Large intestine (tissue), 3 donors: ENCODE data around the gene WNT9A. TPM values are rescaled to one million over a fixed set of nuclear protein-coding genes. Genes with fewer than 3 reads are reported as not detected.
"Not testable (repeated sequence)": the region's sequence is repeated elsewhere in the genome, so short reads cannot be mapped to it uniquely, and the experiment has no call there.

Experiments used
- DNase-seq, 2 donors: peaks; one replicate each; pipeline versions ENCODE4 v3.0.0 to v3.0.0-alpha.2; 2013
- H3K27ac ChIP-seq: one replicate; pipeline ENCODE4 v1.5.1; 2013; ENCODE audit warnings: low read length
- H3K27me3 ChIP-seq: 2 replicates; pipeline ENCODE4 v1.6.1; 2013; ENCODE audit warnings: low read length; ENCODE audit not compliant: control insufficient read depth, insufficient read depth
- H3K36me3 ChIP-seq: 2 replicates; pipeline ENCODE4 v1.6.1; 2013; ENCODE audit warnings: low read length; ENCODE audit not compliant: control insufficient read depth, insufficient read depth
- H3K4me1 ChIP-seq: one replicate; pipeline ENCODE4 v1.6.1; 2013; ENCODE audit warnings: low read length; ENCODE audit not compliant: control insufficient read depth, insufficient read depth
- H3K4me3 ChIP-seq: one replicate; pipeline ENCODE4 v1.5.1; 2013; ENCODE audit warnings: low read length
- H3K9me3 ChIP-seq: one replicate; pipeline ENCODE4 v1.6.1; 2013; ENCODE audit warnings: mild to moderate bottlenecking, low read depth, low read length, moderate library complexity; ENCODE audit not compliant: control insufficient read depth
- WGBS: methylation state at CpG from one replicate; pipeline ENCODE4 v1.1.5; 2013; ENCODE audit warnings: low lambda C conversion rate; ENCODE audit not compliant: insufficient coverage; 5-methylcytosine and 5-hydroxymethylcytosine counted together
- polyA plus RNA-seq: library from polyadenylated mRNA; unstranded; fragments of 120-200 nt; gene quantifications from one replicate; pipeline ENCODE4 v1.2.1, GENCODE V29; 2013

Gene WNT9A
- polyA plus RNA-seq, 1 donor = 5.1 TPM

GRCh38 chr1:227886993-227887696 lies 60.6 kb downstream of the WNT9A start:
- Histone ChIP-seq H3K27me3 (peaks cover 12% of the 10 kb centered on the region), H3K9me3 (no peaks in the 10 kb centered on the region), H3K36me3 (no peaks in the 10 kb centered on the region), H3K4me1 (peaks cover 16% of the 10 kb centered on the region), H3K4me3 (peak overlapping the region; percentile 39), H3K27ac (peak overlapping the region; percentile 73)
- no CpG with 5 or more reads among the region's 30 CpGs for WGBS
- peak; percentile 62 to 69 for DNase-seq

DNA sequence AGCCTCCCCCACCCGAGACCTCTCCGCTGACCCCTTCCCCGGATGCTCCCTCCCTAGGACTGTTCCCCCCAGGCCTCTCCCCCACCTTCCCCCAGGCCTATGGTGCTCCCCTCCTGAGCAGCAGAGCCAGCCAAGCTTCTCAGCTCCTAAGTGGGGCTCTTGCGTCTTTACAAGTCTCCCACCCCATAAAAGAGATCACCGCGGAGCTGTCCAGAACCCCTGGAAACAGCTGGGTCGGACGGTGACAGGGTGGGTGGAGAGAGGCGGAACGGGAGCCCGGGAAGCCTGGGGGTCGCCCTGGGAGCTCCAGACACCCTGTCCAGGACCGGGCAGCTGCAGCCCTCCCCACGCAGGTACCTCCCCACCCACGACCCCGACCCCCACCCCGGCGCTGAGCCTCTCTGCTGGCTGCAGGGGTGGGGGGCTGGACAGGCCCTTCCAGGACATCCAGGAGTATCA lies 61.2 kb downstream of the WNT9A start:
- H3K36me3 ChIP-seq = no peaks in the 10 kb centered on the region
- no peaks in the 10 kb centered on the region for H3K9me3 ChIP-seq
- H3K27me3 ChIP-seq = peaks cover 12% of the 10 kb centered on the region
- DNase-seq = peak in 1 of 2 donors; percentile 26
- peak overlapping the region; percentile 39 for H3K4me3 ChIP-seq
- H3K4me1 ChIP-seq = peaks cover 16% of the 10 kb centered on the region
- peak overlapping the region; percentile 45 for H3K27ac ChIP-seq
- WGBS = no CpG with 5 or more reads among the region's 18 CpGs

DNA sequence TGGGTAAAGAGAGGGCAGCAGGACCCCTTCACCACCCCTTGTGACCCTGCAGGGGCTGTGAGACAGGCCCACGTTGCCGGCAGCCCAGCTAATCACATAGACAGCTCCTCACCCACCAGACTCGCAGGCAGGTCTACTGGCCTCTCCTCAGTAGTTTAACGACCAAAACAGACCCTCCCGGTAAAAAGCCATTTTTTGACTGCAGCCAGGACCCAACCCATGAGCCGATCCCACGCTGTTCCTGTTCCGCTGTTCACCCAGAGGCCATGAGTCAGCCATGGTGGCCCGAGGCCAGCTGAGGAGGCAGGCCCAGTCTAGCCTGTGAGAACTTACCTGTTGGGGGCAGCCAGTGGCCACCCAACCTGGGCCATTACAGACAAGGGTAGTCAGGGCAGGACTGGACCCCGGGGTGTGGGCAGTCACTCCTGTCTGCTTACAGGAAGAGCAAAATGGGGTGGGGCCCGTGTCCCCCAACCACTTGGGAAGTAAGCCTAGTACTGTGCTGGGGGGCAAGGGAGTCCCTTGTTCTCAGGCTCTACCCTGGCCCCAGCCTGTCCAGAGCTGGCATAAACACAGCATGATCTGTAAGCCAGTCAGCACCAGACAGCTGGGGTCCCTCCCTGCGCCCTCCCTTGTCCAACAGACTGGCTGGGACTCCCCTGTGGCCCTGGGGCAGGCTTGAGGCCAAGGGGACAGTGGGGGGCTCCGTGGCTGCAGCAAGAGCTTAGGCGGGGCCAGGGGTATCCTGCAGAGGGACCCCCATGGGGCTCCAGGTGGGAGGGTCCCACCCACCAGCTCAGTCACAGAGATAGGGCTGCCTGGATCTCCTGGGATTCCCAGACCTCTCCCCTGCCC lies 61.9 kb downstream of the WNT9A start:
- Histone ChIP-seq H3K27me3 (peaks cover 12% of the 10 kb centered on the region), H3K27ac (peak overlapping the region; percentile 45), H3K4me1 (peaks cover 16% of the 10 kb centered on the region), H3K36me3 (no peaks in the 10 kb centered on the region), H3K4me3 (no peak overlapping the region), H3K9me3 (no peaks in the 10 kb centered on the region)
- no CpG with 5 or more reads among the region's 14 CpGs for WGBS
- no peak for DNase-seq

GRCh38 chr1:227885135-227885647 lies 62.5 kb downstream of the WNT9A start:
- no CpG with 5 or more reads among the region's 8 CpGs for WGBS
- Histone ChIP-seq H3K27ac (no peak overlapping the region), H3K9me3 (no peaks in the 10 kb centered on the region), H3K36me3 (no peaks in the 10 kb centered on the region), H3K4me3 (no peak overlapping the region), H3K27me3 (peaks cover 14% of the 10 kb centered on the region), H3K4me1 (peaks cover 16% of the 10 kb centered on the region)
- DNase-seq = no peak

DNA sequence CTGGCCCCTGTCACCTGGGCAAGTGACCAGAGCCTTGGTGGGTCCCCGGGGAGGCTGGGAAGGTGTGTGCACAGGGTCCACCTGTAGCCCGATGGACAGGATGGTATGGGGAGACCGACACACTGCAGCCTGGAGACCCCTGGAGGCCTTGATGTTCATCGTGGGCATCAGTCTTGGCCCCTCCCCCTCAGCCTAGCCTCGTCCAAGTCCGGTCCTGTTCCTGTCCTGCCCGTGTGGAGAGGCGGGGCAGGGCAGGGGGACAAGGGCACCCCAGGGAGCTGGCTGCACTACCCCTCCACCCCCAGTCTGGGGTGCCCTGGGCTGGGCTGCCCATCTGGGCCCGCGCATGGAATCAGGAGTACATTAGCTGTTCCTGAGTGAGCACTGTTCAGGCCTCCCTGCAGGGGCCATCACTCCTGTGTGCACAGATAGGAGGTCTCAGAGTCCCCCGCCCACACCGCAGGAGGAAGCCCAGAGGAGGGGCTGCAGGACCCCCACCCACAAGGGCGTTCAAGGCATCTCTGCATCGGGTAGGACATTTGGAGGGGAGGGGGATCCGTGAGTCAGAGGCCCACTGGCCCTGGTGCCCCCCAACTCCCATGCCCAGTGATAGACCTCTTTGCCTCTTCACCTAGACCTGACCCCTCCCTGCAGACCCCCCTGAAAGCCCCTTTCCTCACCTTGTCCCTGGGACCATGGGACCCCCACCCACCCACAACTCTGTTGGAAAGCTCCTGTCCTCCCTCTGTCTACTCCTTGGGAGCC lies 63.2 kb downstream of the WNT9A start:
- no peak for DNase-seq
- H3K27ac ChIP-seq = no peak overlapping the region
- no peaks in the 10 kb centered on the region for H3K36me3 ChIP-seq
- peaks cover 16% of the 10 kb centered on the region for H3K4me1 ChIP-seq
- peaks cover 16% of the 10 kb centered on the region for H3K27me3 ChIP-seq
- no peaks in the 10 kb centered on the region for H3K9me3 ChIP-seq
- no CpG with 5 or more reads among the region's 15 CpGs for WGBS
- H3K4me3 ChIP-seq = no peak overlapping the region

- peaks cover 16% of the 10 kb centered on the region for H3K27me3 ChIP-seq
- WGBS = no CpG with 5 or more reads among the region's 15 CpGs
Observed at GRCh38 chr1:227883641-227884301, 64.0 kb downstream of the WNT9A start.

GRCh38 chr1:227883073-227883520 lies 64.6 kb downstream of the WNT9A start:
- H3K27ac ChIP-seq = no peak overlapping the region
- no peaks in the 10 kb centered on the region for H3K9me3 ChIP-seq
- WGBS = no CpG with 5 or more reads among the region's 9 CpGs
- peaks cover 16% of the 10 kb centered on the region for H3K4me1 ChIP-seq
- no peaks in the 10 kb centered on the region for H3K36me3 ChIP-seq
- DNase-seq = no peak
- no peak overlapping the region for H3K4me3 ChIP-seq
- H3K27me3 ChIP-seq = peaks cover 16% of the 10 kb centered on the region

More at GRCh38 chr1:227883641-227884301, 64.0 kb downstream of the WNT9A start:
- H3K4me3 ChIP-seq = no peak overlapping the region
- H3K9me3 ChIP-seq = no peaks in the 10 kb centered on the region
- H3K4me1 ChIP-seq = peaks cover 16% of the 10 kb centered on the region
- no peak for DNase-seq
- H3K27ac ChIP-seq = no peak overlapping the region
- H3K36me3 ChIP-seq = no peaks in the 10 kb centered on the region

DNA sequence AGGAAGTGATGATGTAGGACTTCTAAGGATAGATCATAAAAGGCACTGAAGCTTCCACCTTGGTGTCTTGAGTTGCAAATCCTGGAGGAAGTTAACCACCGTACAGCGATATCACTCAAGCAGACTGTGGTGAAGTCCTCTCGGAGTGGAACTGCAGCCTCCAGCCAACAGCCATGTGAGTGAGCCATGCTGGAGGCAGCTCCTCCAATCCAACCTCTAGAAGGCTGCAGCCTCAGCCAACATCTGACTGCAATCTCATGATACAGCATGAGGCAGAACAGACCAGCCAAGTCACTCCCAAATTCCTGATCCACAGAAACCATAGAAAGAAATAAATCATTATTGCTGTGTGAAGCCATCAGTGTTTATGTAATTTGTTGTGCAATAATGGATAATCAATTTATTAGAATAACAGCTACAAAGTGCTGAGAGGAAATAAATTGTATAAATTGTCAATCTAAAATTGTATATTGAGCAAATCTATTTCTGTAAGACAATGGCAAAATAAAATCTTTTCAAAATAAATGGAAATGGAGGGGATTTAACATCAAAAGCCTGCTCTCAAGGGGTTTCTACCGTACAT lies 67.3 kb downstream of the WNT9A start:
- Histone ChIP-seq H3K9me3 (no peaks in the 10 kb centered on the region), H3K36me3 (no peaks in the 10 kb centered on the region), H3K4me1 (peaks cover under 1% of the 10 kb centered on the region), H3K27ac (no peak overlapping the region), H3K4me3 (no peak overlapping the region), H3K27me3 (peaks cover 3% of the 10 kb centered on the region)
- DNase-seq = no peak
- 60% methylated on average over 1 of the region's 4 CpGs for WGBS

GRCh38 chr1:227877810-227878209 lies 69.9 kb downstream of the WNT9A start:
- not testable (repeated sequence) for H3K9me3 ChIP-seq, DNase-seq, H3K4me3 ChIP-seq, H3K36me3 ChIP-seq, H3K27me3 ChIP-seq, H3K27ac ChIP-seq, H3K4me1 ChIP-seq
- WGBS = no CpG with 5 or more reads among the region's 3 CpGs
